ENCODE data around the gene CBR3.

Gene CBR3

GRCh38 chr21:36178349-36178748, 43.5 kb downstream of the CBR3 start:
- H3K4me3 ChIP-seq (ENCODE audit: low read depth, low read length), result no peak overlapping the region
- no peak overlapping the region for H3K9ac ChIP-seq
- no peak for TF ChIP-seq CTCF (IDR thresholded peaks at IDR 0.05)
- no peak overlapping the region for H3K27ac ChIP-seq
- H3K36me3 ChIP-seq (ENCODE audit: control insufficient read depth, insufficient read depth, low read length), result no peaks in the 10 kb centered on the region
- H2AFZ ChIP-seq, result no peak overlapping the region
- no peaks in the 10 kb centered on the region for H3K9me3 ChIP-seq (ENCODE audit: control insufficient read depth, low read length)
- H3K79me2 ChIP-seq, result peaks cover 17% of the 10 kb centered on the region
- no peak overlapping the region for H3K4me2 ChIP-seq (ENCODE audit: low read length)
- H3K27me3 ChIP-seq (ENCODE audit: control insufficient read depth, insufficient read depth, low read length), result no peaks in the 10 kb centered on the region
- peaks cover 6% of the 10 kb centered on the region for H3K4me1 ChIP-seq

GRCh38 chr21:36179145-36179544, 44.3 kb downstream of the CBR3 start:
- H3K4me3 ChIP-seq (ENCODE audit: low read depth, low read length), result no peak overlapping the region
- TF ChIP-seq CTCF (IDR thresholded peaks at IDR 0.05), result no peak
- H3K27ac ChIP-seq, result no peak overlapping the region
- H2AFZ ChIP-seq, result no peak overlapping the region
- H3K9ac ChIP-seq, result no peak overlapping the region
- H3K36me3 ChIP-seq (ENCODE audit: control insufficient read depth, insufficient read depth, low read length), result no peaks in the 10 kb centered on the region
- peaks cover 6% of the 10 kb centered on the region for H3K4me1 ChIP-seq
- no peaks in the 10 kb centered on the region for H3K27me3 ChIP-seq (ENCODE audit: control insufficient read depth, insufficient read depth, low read length)
- peaks cover 17% of the 10 kb centered on the region for H3K79me2 ChIP-seq
- no peak overlapping the region for H3K4me2 ChIP-seq (ENCODE audit: low read length)
- H3K9me3 ChIP-seq (ENCODE audit: control insufficient read depth, low read length), result no peaks in the 10 kb centered on the region

- Histone ChIP-seq H3K9me3 (ENCODE audit: control insufficient read depth, low read length) (no peaks in the 10 kb centered on the region), H3K4me2 (ENCODE audit: low read length) (no peak overlapping the region), H3K4me1 (peaks cover 13% of the 10 kb centered on the region), H3K4me3 (ENCODE audit: low read depth, low read length) (no peak overlapping the region), H3K79me2 (peaks cover 17% of the 10 kb centered on the region), H3K9ac (no peak overlapping the region), H3K36me3 (ENCODE audit: control insufficient read depth, insufficient read depth, low read length) (no peaks in the 10 kb centered on the region), H2AFZ (no peak overlapping the region), H3K27me3 (ENCODE audit: control insufficient read depth, insufficient read depth, low read length) (no peaks in the 10 kb centered on the region), H3K27ac (no peak overlapping the region)
- no peak for TF ChIP-seq CTCF (IDR thresholded peaks at IDR 0.05)
Observed at GRCh38 chr21:36180963-36181362, 46.1 kb downstream of the CBR3 start.

- H3K4me1 ChIP-seq, result peaks cover 14% of the 10 kb centered on the region
- no peak overlapping the region for H2AFZ ChIP-seq
- no peak for TF ChIP-seq CTCF (IDR thresholded peaks at IDR 0.05)
- H3K9ac ChIP-seq, result no peak overlapping the region
- no peaks in the 10 kb centered on the region for H3K27me3 ChIP-seq (ENCODE audit: control insufficient read depth, insufficient read depth, low read length)
- no peak overlapping the region for H3K4me3 ChIP-seq (ENCODE audit: low read depth, low read length)
- H3K4me2 ChIP-seq (ENCODE audit: low read length), result no peak overlapping the region
- peaks cover 17% of the 10 kb centered on the region for H3K79me2 ChIP-seq
- H3K27ac ChIP-seq, result no peak overlapping the region
- H3K9me3 ChIP-seq (ENCODE audit: control insufficient read depth, low read length), result no peaks in the 10 kb centered on the region
- H3K36me3 ChIP-seq (ENCODE audit: control insufficient read depth, insufficient read depth, low read length), result no peaks in the 10 kb centered on the region
Observed at GRCh38 chr21:36183144-36183795, 48.4 kb downstream of the CBR3 start.

GRCh38 chr21:36184545-36184944, 49.7 kb downstream of the CBR3 start:
- no peak for TF ChIP-seq CTCF (IDR thresholded peaks at IDR 0.05)

More at GRCh38 chr21:36184545-36184944, 49.7 kb downstream of the CBR3 start:
- Histone ChIP-seq H3K4me1 (peaks cover 15% of the 10 kb centered on the region), H3K4me3 (ENCODE audit: low read depth, low read length) (no peak overlapping the region), H2AFZ (peak overlapping the region; percentile 33), H3K27ac (peak overlapping the region; percentile 68), H3K79me2 (peaks cover 16% of the 10 kb centered on the region), H3K36me3 (ENCODE audit: control insufficient read depth, insufficient read depth, low read length) (no peaks in the 10 kb centered on the region), H3K9ac (no peak overlapping the region), H3K9me3 (ENCODE audit: control insufficient read depth, low read length) (no peaks in the 10 kb centered on the region), H3K4me2 (ENCODE audit: low read length) (peak overlapping the region; percentile 45), H3K27me3 (ENCODE audit: control insufficient read depth, insufficient read depth, low read length) (no peaks in the 10 kb centered on the region)
